Naive thymus-derived CD8-positive, alpha-beta T cell (primary cell): ENCODE measurements around the gene TMEM41B. TPM values are rescaled to one million over a fixed set of nuclear protein-coding genes. Genes with fewer than 3 reads are reported as not detected.
"Not testable (repeated sequence)": the region's sequence is repeated elsewhere in the genome, so short reads cannot be mapped to it uniquely, and the experiment has no call there.

Source experiments
- ATAC-seq, 2 donors: fragments of 150-1000 bp; cut with Tn5 transposase in 1 of 2; sonication (Bioruptor Pico), chemical (Tn5 transposase) in 1 of 2; 1 replicate in 1 of 2; 2 replicates in 1 of 2; pipeline ENCODE4 v1.10.0; 2021; ENCODE audit warnings: mild to moderate bottlenecking in 2 of 2, moderate library complexity in 2 of 2
- POLR2A ChIA-PET: fragments of 350-600 bp; sonication (Branson Sonifier 250); formaldehyde crosslinking; loops from one replicate; lab custom pipeline; 2021; ENCODE audit warnings: antibody characterized with exemption; lab: Charles Lee
- DNase-seq, 10 donors: peaks; one replicate each; pipeline versions ENCODE4 v3.0.0 to v3.0.0-alpha.2; 2020 to 2022
- H3K27ac Mint-ChIP-seq, 10 donors: one replicate each; pipeline ENCODE4 v1.8.0; 2020 to 2022; ENCODE audit warnings: mild to moderate bottlenecking in 10 of 10, mixed read lengths in 10 of 10, moderate library complexity in 4 of 10, inconsistent platforms in 1 of 10
- H3K27me3 Mint-ChIP-seq, 5 donors: one replicate each; pipeline ENCODE4 v1.8.0; 2021 to 2022; ENCODE audit warnings: mixed read lengths in 5 of 5
- H3K36me3 Mint-ChIP-seq, 3 donors: one replicate each; pipeline ENCODE4 v1.8.0; 2020 to 2022; ENCODE audit warnings: mixed read lengths in 3 of 3, mild to moderate bottlenecking in 2 of 3, inconsistent platforms in 1 of 3
- H3K4me1 Mint-ChIP-seq, 4 donors: one replicate each; pipeline ENCODE4 v1.8.0; 2021 to 2022; ENCODE audit warnings: mixed read lengths in 4 of 4
- H3K4me3 Mint-ChIP-seq, 10 donors: one replicate each; pipeline ENCODE4 v1.8.0; 2020 to 2022; ENCODE audit warnings: mild to moderate bottlenecking in 10 of 10, mixed read lengths in 10 of 10, moderate library complexity in 6 of 10, inconsistent platforms in 1 of 10
- H3K9me3 Mint-ChIP-seq, 9 donors: one replicate each; pipeline ENCODE4 v1.8.0; 2020 to 2022; ENCODE audit warnings: mixed read lengths in 9 of 9, mild to moderate bottlenecking in 3 of 9, inconsistent platforms in 1 of 9, moderate library complexity in 1 of 9
- polyA plus RNA-seq, 3 donors: library from polyadenylated mRNA; unstranded; fragments of 300-500 nt; fragmentation: Illumina TruSeq; gene quantifications; one replicate each; pipeline ENCODE4 v1.2.3, GENCODE V29; 2021
- total RNA-seq, 8 experiments: library from RNA in 2 of 8; stranded (reverse) in 2 of 8; gene quantifications; one replicate each; pipeline ENCODE4 v1.2.3 and lab custom pipeline; 2021 to 2026

Gene TMEM41B
- total and polyA plus RNA-seq, 5 experiments from 2014 or later, result 7.4 to 84.9 (median 16.3) TPM

- Mint-ChIP-seq H3K4me1 (peaks cover 25 to 74% (median 63%) of the 10 kb centered on the region in 4 donors), H3K4me3 (peak overlapping the region; percentile 13 to 78 (median 68)), H3K27me3 (no peaks in the 10 kb centered on the region), H3K36me3 (peaks cover 0 to 16% (median 5%) of the 10 kb centered on the region in 3 donors), H3K9me3 (no peaks in the 10 kb centered on the region), H3K27ac (peak overlapping the region; percentile 60 to 93 (median 87))
- POLR2A ChIA-PET, result interaction anchor here (0.7 to 4.9 kb wide), 6 partner anchors 10 to 134 kb away, joined by 3 to 42 read pairs (median 4); partner anchors contain the start of gene DENND5A
- peak in 2 of 10 donors; percentile 36 to 43 for DNase-seq
- ATAC-seq, result peak; percentile 33 to 50
Observed at GRCh38 chr11:9251311-9251710, 63.1 kb downstream of the TMEM41B start.

- H3K27me3 Mint-ChIP-seq, result no peaks in the 10 kb centered on the region
- POLR2A ChIA-PET, result interaction anchor here (0.8 to 4.9 kb wide), 8 partner anchors 11 to 209 kb away, joined by 3 to 42 read pairs (median 7); partner anchors contain the start of genes DENND5A and TMEM41B
- ATAC-seq, result peak; percentile 90 to 91
- DNase-seq, result peak in 9 of 10 donors; percentile 13 to 84 (median 59)
- no peaks in the 10 kb centered on the region for H3K9me3 Mint-ChIP-seq
- peaks cover 0 to 4% (median 4%) of the 10 kb centered on the region in 3 donors for H3K36me3 Mint-ChIP-seq
- peak overlapping the region; percentile 44 to 79 (median 62) for H3K4me3 Mint-ChIP-seq
- peak overlapping the region; percentile 60 to 93 (median 87) for H3K27ac Mint-ChIP-seq
- peaks cover 28 to 81% (median 68%) of the 10 kb centered on the region in 4 donors for H3K4me1 Mint-ChIP-seq
Observed at GRCh38 chr11:9250139-9250582, 64.2 kb downstream of the TMEM41B start.

- DNase-seq (no peak), ATAC-seq (no peak)
- Mint-ChIP-seq H3K27ac (peak overlapping the region in 9 of 10 donors; percentile 40 to 93 (median 78)), H3K27me3 (no peaks in the 10 kb centered on the region), H3K4me3 (peak overlapping the region in 5 of 10 donors; percentile 18 to 79 (median 61)), H3K4me1 (peaks cover 26 to 79% (median 65%) of the 10 kb centered on the region in 4 donors), H3K36me3 (peaks cover 0 to under 1% (median 0%) of the 10 kb centered on the region in 3 donors), H3K9me3 (no peaks in the 10 kb centered on the region)
- POLR2A ChIA-PET, result interaction anchor here (2.5 to 2.8 kb wide), 2 partner anchors 12 to 64 kb away, joined by 9 read pairs; partner anchors contain the start of gene TMEM41B
Observed at GRCh38 chr11:9249252-9249651, 65.1 kb downstream of the TMEM41B start.

GRCh38 chr11:9247863-9248262, 66.5 kb downstream of the TMEM41B start:
- Mint-ChIP-seq H3K36me3 (no peaks in the 10 kb centered on the region), H3K4me1 (peaks cover 26 to 76% (median 62%) of the 10 kb centered on the region in 4 donors), H3K4me3 (peak overlapping the region in 4 of 10 donors; percentile 26 to 77 (median 46)), H3K27ac (peak overlapping the region; percentile 19 to 93 (median 78)), H3K9me3 (no peaks in the 10 kb centered on the region), H3K27me3 (no peaks in the 10 kb centered on the region)
- POLR2A ChIA-PET, result interaction anchor here (1.1 kb wide), 1 partner anchor 14 kb away, joined by 7 read pairs; no protein-coding TSS in a partner anchor
- ATAC-seq (no peak), DNase-seq (no peak)

GRCh38 chr11:9236242-9236641, 78.2 kb downstream of the TMEM41B start:
- POLR2A ChIA-PET, H3K27me3 Mint-ChIP-seq, DNase-seq, H3K9me3 Mint-ChIP-seq, H3K36me3 Mint-ChIP-seq, ATAC-seq: not testable (repeated sequence)
- peak overlapping the region in 1 of 10 donors; percentile 41 for H3K4me3 Mint-ChIP-seq
- H3K4me1 Mint-ChIP-seq, result peaks cover 28 to 60% (median 57%) of the 10 kb centered on the region in 4 donors
- H3K27ac Mint-ChIP-seq, result peak overlapping the region in 2 of 10 donors; percentile 37 to 57

- Mint-ChIP-seq H3K27ac (peak overlapping the region in 8 of 10 donors; percentile 2 to 92 (median 85)), H3K4me1 (peaks cover 35 to 72% (median 64%) of the 10 kb centered on the region in 4 donors)
Observed at GRCh38 chr11:9232482-9232881, 81.9 kb downstream of the TMEM41B start.

GRCh38 chr11:9231848-9232177, 82.6 kb downstream of the TMEM41B start:
- H3K4me3 Mint-ChIP-seq, result peak overlapping the region; percentile 71 to 88 (median 86)
- H3K27ac Mint-ChIP-seq, result peak overlapping the region; percentile 34 to 92 (median 85)
- peak; percentile 69 to 72 for ATAC-seq
- H3K4me1 Mint-ChIP-seq, result peaks cover 35 to 73% (median 65%) of the 10 kb centered on the region in 4 donors
- peak in 1 of 10 donors; percentile 30 for DNase-seq
- POLR2A ChIA-PET, result interaction anchor here (1.4 kb wide), 1 partner anchor 15 kb away, joined by 6 read pairs; no protein-coding TSS in a partner anchor
- H3K36me3 Mint-ChIP-seq, result peaks cover 0 to 6% (median under 1%) of the 10 kb centered on the region in 3 donors
- peaks cover 0 to 1% (median 0%) of the 10 kb centered on the region in 9 donors for H3K9me3 Mint-ChIP-seq
- H3K27me3 Mint-ChIP-seq, result no peaks in the 10 kb centered on the region

More at GRCh38 chr11:9232482-9232881, 81.9 kb downstream of the TMEM41B start:
- H3K27me3 Mint-ChIP-seq, result no peaks in the 10 kb centered on the region
- peaks cover 0 to 6% (median 0%) of the 10 kb centered on the region in 3 donors for H3K36me3 Mint-ChIP-seq
- POLR2A ChIA-PET, result no interaction called here
- ATAC-seq (no peak), DNase-seq (no peak)
- peak overlapping the region in 5 of 10 donors; percentile 19 to 87 (median 81) for H3K4me3 Mint-ChIP-seq
- peaks cover 0 to 1% (median 0%) of the 10 kb centered on the region in 9 donors for H3K9me3 Mint-ChIP-seq

Other genes with a start within 250 kb of the TMEM41B start
- gene SCUBE2, start 223.0 kb downstream of the TMEM41B start, total RNA-seq, result under 1 TPM in 1 of 2 experiments, not detected in 1; 0.96 TPM
- gene SCUBE2, start 223.0 kb downstream of the TMEM41B start, polyA plus RNA-seq, result not detected
- gene DENND5A, start 49.2 kb downstream of the TMEM41B start, total RNA-seq, result 100 to 1,000 TPM; 119 to 122 TPM
- 10 to 100 TPM; 26.4 to 65.3 (median 33.5) TPM for gene DENND5A, start 49.2 kb downstream of the TMEM41B start, polyA plus RNA-seq
- gene IPO7, start 70.1 kb upstream of the TMEM41B start, total RNA-seq, result 10 to 100 TPM; 66.9 to 73.7 TPM
- 10 to 100 TPM in 1 of 3 donors, 1 to 10 TPM in 2; 3.7 to 11.2 (median 5.9) TPM for gene IPO7, start 70.1 kb upstream of the TMEM41B start, polyA plus RNA-seq
- gene ZNF143, start 146.4 kb upstream of the TMEM41B start, total RNA-seq, result 10 to 100 TPM; 51.3 TPM
- 10 to 100 TPM; 28.1 to 38.5 (median 32.9) TPM for gene ZNF143, start 146.4 kb upstream of the TMEM41B start, polyA plus RNA-seq